ENCODE data around the gene ARHGAP32.

The ARHGAP32 gene

GRCh38 chr11:128929991-128930390 is 262.1 kb downstream of the ARHGAP32 start:
- Histone ChIP-seq H3K27me3 (replicated peaks; ENCODE audit: control insufficient read depth, insufficient read depth, low read length, poor library complexity, severe bottlenecking) (no peaks in the 10 kb centered on the region), H3K4me3 (ENCODE audit: insufficient read depth, low read depth, low read length, poor library complexity, severe bottlenecking) (no peak overlapping the region), H3K4me1 (ENCODE audit: control insufficient read depth, insufficient read depth, low read length, poor library complexity, severe bottlenecking) (no peaks in the 10 kb centered on the region), H3K9me3 (ENCODE audit: control insufficient read depth, low read length) (no peaks in the 10 kb centered on the region), H3K36me3 (ENCODE audit: control insufficient read depth, insufficient read depth, low read length) (no peaks in the 10 kb centered on the region), H3K27ac (ENCODE audit: insufficient read depth, low read length, poor library complexity, severe bottlenecking) (no peak overlapping the region)
- no peak for DNase-seq

DNA sequence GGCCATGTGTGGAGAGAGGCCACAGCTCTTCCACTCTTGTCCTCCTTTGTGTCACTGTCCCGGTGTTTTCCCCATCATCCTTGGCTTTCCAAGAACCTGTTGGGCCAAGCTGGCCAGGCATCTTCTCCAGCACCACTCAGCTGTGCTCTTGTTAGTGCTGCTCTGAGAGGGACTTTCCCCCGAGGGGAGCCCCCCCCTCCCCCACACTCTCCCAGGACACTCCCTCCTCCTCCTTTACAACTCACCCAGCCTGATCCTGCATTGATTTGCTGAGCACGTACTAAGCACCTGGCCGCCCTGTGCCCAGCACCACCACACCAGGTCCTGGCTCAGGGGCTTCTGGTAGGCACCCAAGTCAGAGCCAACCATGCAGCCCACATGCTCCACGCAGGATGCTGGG is 262.7 kb downstream of the ARHGAP32 start:
- Histone ChIP-seq H3K9me3 (ENCODE audit: control insufficient read depth, low read length) (no peaks in the 10 kb centered on the region), H3K27ac (ENCODE audit: insufficient read depth, low read length, poor library complexity, severe bottlenecking) (no peak overlapping the region), H3K4me1 (ENCODE audit: control insufficient read depth, insufficient read depth, low read length, poor library complexity, severe bottlenecking) (no peaks in the 10 kb centered on the region), H3K27me3 (replicated peaks; ENCODE audit: control insufficient read depth, insufficient read depth, low read length, poor library complexity, severe bottlenecking) (no peaks in the 10 kb centered on the region), H3K36me3 (ENCODE audit: control insufficient read depth, insufficient read depth, low read length) (no peaks in the 10 kb centered on the region), H3K4me3 (ENCODE audit: insufficient read depth, low read depth, low read length, poor library complexity, severe bottlenecking) (no peak overlapping the region)
- no peak for DNase-seq

DNA sequence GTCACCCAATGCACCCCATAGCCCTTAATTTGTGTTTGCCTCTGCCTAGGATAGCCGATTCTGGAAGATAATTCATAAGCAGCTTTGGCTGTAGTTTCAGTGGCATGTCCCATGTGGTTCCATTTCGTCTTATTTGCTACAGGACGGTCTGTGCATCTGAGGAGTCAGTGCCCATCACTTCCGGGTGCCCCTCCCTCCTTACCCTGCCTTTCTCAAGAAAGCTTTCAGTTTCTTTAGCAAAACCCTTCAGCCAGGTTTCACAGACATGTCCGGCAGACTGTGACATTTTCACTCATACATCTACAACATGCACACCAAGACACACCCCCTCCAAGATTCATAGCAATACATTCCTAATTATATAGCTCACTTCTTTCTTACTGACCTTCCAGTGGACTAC is 263.7 kb downstream of the ARHGAP32 start:
- Histone ChIP-seq H3K27me3 (replicated peaks; ENCODE audit: control insufficient read depth, insufficient read depth, low read length, poor library complexity, severe bottlenecking) (no peaks in the 10 kb centered on the region), H3K36me3 (ENCODE audit: control insufficient read depth, insufficient read depth, low read length) (no peaks in the 10 kb centered on the region), H3K9me3 (ENCODE audit: control insufficient read depth, low read length) (no peaks in the 10 kb centered on the region), H3K4me3 (ENCODE audit: insufficient read depth, low read depth, low read length, poor library complexity, severe bottlenecking) (no peak overlapping the region), H3K27ac (ENCODE audit: insufficient read depth, low read length, poor library complexity, severe bottlenecking) (no peak overlapping the region), H3K4me1 (ENCODE audit: control insufficient read depth, insufficient read depth, low read length, poor library complexity, severe bottlenecking) (no peaks in the 10 kb centered on the region)
- no peak for DNase-seq

DNA sequence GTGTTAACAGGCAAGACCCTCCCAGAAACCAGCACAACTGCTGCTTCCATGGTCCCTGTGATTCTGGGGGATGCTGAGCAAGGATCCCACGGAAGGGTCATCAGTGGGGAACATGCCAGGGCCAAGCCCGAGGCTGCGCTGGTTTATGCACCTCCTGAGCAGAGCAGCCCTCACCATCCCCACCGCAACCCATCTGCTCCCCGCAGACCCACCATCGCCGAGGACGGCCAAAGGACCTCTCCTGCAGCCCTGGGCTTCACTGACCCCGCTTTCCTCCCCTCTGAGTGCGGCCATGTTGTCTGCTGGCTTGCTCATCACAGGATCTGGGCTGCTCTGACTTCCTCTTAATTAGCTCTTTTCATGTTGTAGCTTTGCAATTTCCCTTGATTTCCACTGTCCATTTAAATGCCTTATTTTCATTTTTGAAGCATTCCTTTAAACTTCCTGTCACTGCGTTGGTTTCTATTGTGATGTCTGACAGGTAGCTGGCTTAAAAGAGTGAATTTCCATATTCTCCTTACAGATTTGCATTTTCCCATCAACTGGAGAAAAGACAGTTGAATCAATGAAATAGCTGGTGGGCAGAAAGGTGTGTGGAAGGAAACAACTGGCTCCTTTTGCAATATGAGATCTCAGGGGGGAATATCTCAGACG is 264.3 kb downstream of the ARHGAP32 start:
- Histone ChIP-seq H3K27me3 (replicated peaks; ENCODE audit: control insufficient read depth, insufficient read depth, low read length, poor library complexity, severe bottlenecking) (no peaks in the 10 kb centered on the region), H3K4me3 (ENCODE audit: insufficient read depth, low read depth, low read length, poor library complexity, severe bottlenecking) (no peak overlapping the region), H3K36me3 (ENCODE audit: control insufficient read depth, insufficient read depth, low read length) (no peaks in the 10 kb centered on the region), H3K9me3 (ENCODE audit: control insufficient read depth, low read length) (no peaks in the 10 kb centered on the region), H3K27ac (ENCODE audit: insufficient read depth, low read length, poor library complexity, severe bottlenecking) (no peak overlapping the region), H3K4me1 (ENCODE audit: control insufficient read depth, insufficient read depth, low read length, poor library complexity, severe bottlenecking) (no peaks in the 10 kb centered on the region)
- DNase-seq = no peak

DNA sequence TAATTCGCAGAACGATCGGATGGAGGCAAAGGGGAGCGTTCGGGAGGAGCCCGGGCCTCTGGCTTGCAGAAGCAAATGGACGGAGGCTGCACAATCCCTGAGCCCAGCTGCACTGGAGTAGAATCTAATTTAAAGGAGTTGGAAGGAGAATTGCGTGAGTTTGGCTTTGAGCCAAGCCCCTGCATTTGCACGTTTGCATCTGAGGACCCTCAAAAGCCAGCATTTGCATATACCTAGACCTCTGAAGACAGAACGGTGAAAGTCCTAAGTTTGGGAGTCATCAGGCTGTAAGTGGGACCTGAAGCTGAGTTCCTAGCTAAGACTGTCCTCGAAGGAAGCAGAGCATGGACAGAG is 265.0 kb downstream of the ARHGAP32 start:
- Histone ChIP-seq H3K4me1 (ENCODE audit: control insufficient read depth, insufficient read depth, low read length, poor library complexity, severe bottlenecking) (no peaks in the 10 kb centered on the region), H3K27me3 (replicated peaks; ENCODE audit: control insufficient read depth, insufficient read depth, low read length, poor library complexity, severe bottlenecking) (no peaks in the 10 kb centered on the region), H3K36me3 (ENCODE audit: control insufficient read depth, insufficient read depth, low read length) (no peaks in the 10 kb centered on the region), H3K4me3 (ENCODE audit: insufficient read depth, low read depth, low read length, poor library complexity, severe bottlenecking) (no peak overlapping the region), H3K9me3 (ENCODE audit: control insufficient read depth, low read length) (no peaks in the 10 kb centered on the region), H3K27ac (ENCODE audit: insufficient read depth, low read length, poor library complexity, severe bottlenecking) (no peak overlapping the region)
- no peak for DNase-seq

DNA sequence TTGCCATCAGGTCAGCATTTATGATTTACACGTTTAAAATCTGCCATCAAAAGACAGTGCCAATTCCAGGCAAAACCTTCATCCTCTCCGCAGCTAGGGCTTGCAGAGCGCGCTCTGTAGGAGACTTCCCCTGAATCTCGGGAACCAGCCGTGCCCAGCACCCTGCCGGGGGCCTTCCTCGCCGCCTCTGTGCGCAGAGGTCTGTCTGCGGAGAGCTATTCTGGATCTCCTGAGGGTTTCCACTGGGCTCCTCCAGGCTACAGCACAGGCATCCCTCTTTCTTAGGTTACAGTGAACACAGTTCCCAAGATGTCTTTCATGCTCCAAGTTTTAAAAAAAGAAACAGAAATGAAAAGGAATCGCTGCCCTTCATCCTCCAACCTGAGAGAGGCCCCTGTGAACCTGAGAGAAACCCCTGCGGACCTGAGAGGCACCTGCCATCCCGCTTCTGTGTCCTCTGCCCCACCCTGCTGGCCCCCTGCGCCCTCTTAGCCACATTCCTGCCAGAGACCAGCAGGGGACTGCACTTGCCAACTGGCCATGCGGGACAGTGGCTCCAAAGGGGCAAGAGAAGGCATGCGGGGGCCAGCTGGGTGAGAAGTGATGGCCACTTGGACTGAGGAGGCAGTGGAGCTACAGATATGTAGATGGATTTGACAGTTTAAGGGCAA is 265.6 kb downstream of the ARHGAP32 start:
- no peak for DNase-seq
- H3K36me3 ChIP-seq (ENCODE audit: control insufficient read depth, insufficient read depth, low read length) = no peaks in the 10 kb centered on the region
- H3K27ac ChIP-seq (ENCODE audit: insufficient read depth, low read length, poor library complexity, severe bottlenecking) = no peak overlapping the region
- H3K27me3 ChIP-seq (replicated peaks; ENCODE audit: control insufficient read depth, insufficient read depth, low read length, poor library complexity, severe bottlenecking) = no peaks in the 10 kb centered on the region
- no peaks in the 10 kb centered on the region for H3K9me3 ChIP-seq (ENCODE audit: control insufficient read depth, low read length)
- no peaks in the 10 kb centered on the region for H3K4me1 ChIP-seq (ENCODE audit: control insufficient read depth, insufficient read depth, low read length, poor library complexity, severe bottlenecking)
- no peak overlapping the region for H3K4me3 ChIP-seq (ENCODE audit: insufficient read depth, low read depth, low read length, poor library complexity, severe bottlenecking)

- no peak for DNase-seq
- H3K36me3 ChIP-seq (ENCODE audit: control insufficient read depth, insufficient read depth, low read length) = no peaks in the 10 kb centered on the region
- no peaks in the 10 kb centered on the region for H3K4me1 ChIP-seq (ENCODE audit: control insufficient read depth, insufficient read depth, low read length, poor library complexity, severe bottlenecking)
- H3K4me3 ChIP-seq (ENCODE audit: insufficient read depth, low read depth, low read length, poor library complexity, severe bottlenecking) = no peak overlapping the region
- no peaks in the 10 kb centered on the region for H3K9me3 ChIP-seq (ENCODE audit: control insufficient read depth, low read length)
- no peak overlapping the region for H3K27ac ChIP-seq (ENCODE audit: insufficient read depth, low read length, poor library complexity, severe bottlenecking)
- no peaks in the 10 kb centered on the region for H3K27me3 ChIP-seq (replicated peaks; ENCODE audit: control insufficient read depth, insufficient read depth, low read length, poor library complexity, severe bottlenecking)
Measured at GRCh38 chr11:128926000-128926399, 266.1 kb downstream of the ARHGAP32 start.

DNA sequence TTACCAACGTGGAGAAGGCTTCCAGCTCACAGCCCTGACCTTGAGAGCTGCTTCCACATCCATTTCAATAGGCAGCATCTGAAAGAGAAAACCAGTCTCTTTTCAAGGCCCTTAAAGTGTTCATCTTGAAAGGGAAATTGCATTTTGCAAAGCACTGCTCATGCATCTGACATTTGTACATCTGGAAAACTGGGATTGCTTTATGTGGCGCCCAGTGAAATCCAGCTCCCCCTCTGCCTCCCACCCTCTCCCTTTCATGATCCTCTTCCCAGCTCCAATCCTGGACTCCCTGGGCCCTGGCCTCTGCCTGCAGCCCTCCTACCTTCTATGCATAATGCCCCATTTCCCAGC is 266.9 kb downstream of the ARHGAP32 start:
- H3K27ac ChIP-seq (ENCODE audit: insufficient read depth, low read length, poor library complexity, severe bottlenecking) = no peak overlapping the region
- H3K9me3 ChIP-seq (ENCODE audit: control insufficient read depth, low read length) = no peaks in the 10 kb centered on the region
- no peaks in the 10 kb centered on the region for H3K4me1 ChIP-seq (ENCODE audit: control insufficient read depth, insufficient read depth, low read length, poor library complexity, severe bottlenecking)
- H3K27me3 ChIP-seq (replicated peaks; ENCODE audit: control insufficient read depth, insufficient read depth, low read length, poor library complexity, severe bottlenecking) = no peaks in the 10 kb centered on the region
- H3K4me3 ChIP-seq (ENCODE audit: insufficient read depth, low read depth, low read length, poor library complexity, severe bottlenecking) = no peak overlapping the region
- DNase-seq = no peak
- H3K36me3 ChIP-seq (ENCODE audit: control insufficient read depth, insufficient read depth, low read length) = no peaks in the 10 kb centered on the region

DNA sequence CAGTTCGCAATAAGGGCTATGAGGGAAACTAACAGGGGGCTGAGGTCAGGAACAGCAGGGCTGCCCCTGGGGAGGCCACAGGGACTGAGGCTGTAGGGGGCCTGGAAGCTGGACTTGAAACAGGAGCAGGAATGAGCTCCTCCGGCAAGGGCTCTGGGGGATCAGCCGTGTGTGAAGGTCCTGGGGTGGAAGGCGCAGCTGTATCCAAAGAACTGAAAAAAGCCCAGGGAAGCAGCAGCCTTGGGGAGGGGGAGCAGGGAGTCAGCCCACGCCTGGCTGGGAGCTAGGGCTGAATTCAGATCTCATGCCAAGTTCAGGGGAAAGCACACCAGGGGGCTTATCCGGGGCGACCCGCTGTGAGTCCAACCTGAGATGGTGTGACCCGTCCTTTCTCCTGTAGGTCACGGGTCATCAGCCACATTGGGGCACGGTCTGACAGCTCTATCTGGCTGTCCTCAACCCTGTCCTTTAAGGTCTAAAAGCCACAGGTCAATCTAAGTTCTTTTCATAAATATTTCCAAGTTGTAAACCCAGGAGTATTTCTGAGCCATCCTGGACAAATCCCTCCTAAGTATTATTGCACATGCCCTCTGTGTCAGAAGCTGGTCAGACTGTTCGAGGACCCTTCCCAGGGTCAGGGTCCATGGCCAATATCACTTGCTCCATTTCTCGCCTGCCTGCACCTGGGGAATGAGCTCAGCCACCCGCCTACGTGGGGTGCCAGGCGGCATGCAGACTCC is 267.4 kb downstream of the ARHGAP32 start:
- no peak overlapping the region for H3K4me3 ChIP-seq (ENCODE audit: insufficient read depth, low read depth, low read length, poor library complexity, severe bottlenecking)
- no peak for DNase-seq
- H3K36me3 ChIP-seq (ENCODE audit: control insufficient read depth, insufficient read depth, low read length) = no peaks in the 10 kb centered on the region
- H3K9me3 ChIP-seq (ENCODE audit: control insufficient read depth, low read length) = no peaks in the 10 kb centered on the region
- H3K27ac ChIP-seq (ENCODE audit: insufficient read depth, low read length, poor library complexity, severe bottlenecking) = no peak overlapping the region
- H3K27me3 ChIP-seq (replicated peaks; ENCODE audit: control insufficient read depth, insufficient read depth, low read length, poor library complexity, severe bottlenecking) = no peaks in the 10 kb centered on the region
- H3K4me1 ChIP-seq (ENCODE audit: control insufficient read depth, insufficient read depth, low read length, poor library complexity, severe bottlenecking) = no peaks in the 10 kb centered on the region

DNA sequence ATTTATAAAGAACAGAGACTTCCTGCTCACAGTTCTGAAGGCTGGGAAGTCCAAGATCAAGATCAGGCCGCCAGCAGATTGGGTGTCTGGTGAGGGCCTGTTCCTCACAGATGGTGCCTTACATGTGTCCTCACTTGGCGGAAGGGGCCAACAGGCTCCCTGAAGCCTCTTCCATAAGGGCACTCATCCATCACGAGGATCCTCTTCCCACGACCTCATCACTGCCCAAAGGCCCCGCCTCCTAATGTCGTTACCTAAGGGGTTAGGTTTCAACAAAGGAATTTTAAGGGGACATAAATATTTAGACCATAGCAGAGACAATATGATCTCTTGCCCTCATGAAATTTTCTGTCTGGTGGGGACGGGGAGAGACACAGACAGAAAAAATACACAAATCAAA is 268.0 kb downstream of the ARHGAP32 start:
- Histone ChIP-seq H3K27me3 (replicated peaks; ENCODE audit: control insufficient read depth, insufficient read depth, low read length, poor library complexity, severe bottlenecking) (no peaks in the 10 kb centered on the region), H3K4me1 (ENCODE audit: control insufficient read depth, insufficient read depth, low read length, poor library complexity, severe bottlenecking) (no peaks in the 10 kb centered on the region), H3K36me3 (ENCODE audit: control insufficient read depth, insufficient read depth, low read length) (no peaks in the 10 kb centered on the region), H3K4me3 (ENCODE audit: insufficient read depth, low read depth, low read length, poor library complexity, severe bottlenecking) (no peak overlapping the region), H3K27ac (ENCODE audit: insufficient read depth, low read length, poor library complexity, severe bottlenecking) (no peak overlapping the region), H3K9me3 (ENCODE audit: control insufficient read depth, low read length) (no peaks in the 10 kb centered on the region)
- no peak for DNase-seq
